HG03095 (cell line): Measurements from ENCODE around the gene EAF1.
"Not testable (repeated sequence)": the region's sequence is repeated elsewhere in the genome, so short reads cannot be mapped to it uniquely, and the experiment has no call there.

Source experiments
- ATAC-seq: cut with Tn5 transposase; IDR thresholded peaks from one replicate; pipeline ENCODE4 v1.9.1; 2021; ENCODE audit warnings: moderate library complexity; ENCODE audit not compliant: unreplicated experiment

The EAF1 gene

DNA sequence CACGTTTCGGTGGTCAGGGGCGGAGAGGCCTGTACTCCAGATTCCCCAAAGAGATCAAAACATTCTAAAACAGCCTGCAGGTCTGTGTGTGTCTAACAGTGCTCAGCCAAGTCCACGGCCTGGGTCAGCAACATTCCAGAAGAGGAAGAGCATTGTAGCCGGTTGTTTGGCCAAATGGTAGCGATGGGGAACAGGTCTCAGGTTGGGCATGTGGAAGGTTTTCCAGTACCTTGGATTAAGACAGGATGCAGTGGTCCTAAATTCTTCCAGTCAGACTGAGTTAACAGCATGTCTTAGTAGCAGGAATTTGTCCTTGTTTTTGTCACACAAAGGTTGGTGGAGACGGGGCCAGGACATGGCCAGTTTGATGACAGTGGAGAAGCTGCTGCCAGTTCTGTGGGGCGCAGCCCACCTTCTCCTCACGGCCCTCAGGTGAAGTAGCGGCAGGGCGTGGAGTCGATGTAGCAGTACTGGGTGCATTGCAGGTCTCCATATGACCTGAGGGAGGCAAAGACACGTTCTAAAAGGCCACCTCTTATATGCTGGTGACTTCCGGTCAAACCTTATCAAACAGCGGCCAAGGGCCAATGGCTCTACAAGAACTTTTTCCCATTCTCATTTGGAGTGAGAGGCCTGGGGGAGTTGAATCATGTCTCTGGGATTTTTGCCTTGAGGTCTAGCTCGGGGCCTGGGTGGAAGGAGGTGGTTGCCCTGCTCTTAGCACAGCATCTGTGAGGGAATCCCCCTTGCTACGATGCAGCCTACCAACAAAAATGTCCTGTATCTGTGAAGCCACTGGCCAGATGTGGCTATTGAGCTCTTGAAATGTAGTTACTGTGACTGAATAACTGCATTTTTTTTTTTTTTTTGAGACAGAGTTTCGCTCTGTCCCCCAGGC is 24.1 kb downstream of the EAF1 start:
- ATAC-seq: no peak

- ATAC-seq: no peak
Measured at GRCh38 chr3:15452156-15452555, 24.8 kb downstream of the EAF1 start.

GRCh38 chr3:15452961-15453360 is 25.6 kb downstream of the EAF1 start:
- ATAC-seq: no peak

DNA sequence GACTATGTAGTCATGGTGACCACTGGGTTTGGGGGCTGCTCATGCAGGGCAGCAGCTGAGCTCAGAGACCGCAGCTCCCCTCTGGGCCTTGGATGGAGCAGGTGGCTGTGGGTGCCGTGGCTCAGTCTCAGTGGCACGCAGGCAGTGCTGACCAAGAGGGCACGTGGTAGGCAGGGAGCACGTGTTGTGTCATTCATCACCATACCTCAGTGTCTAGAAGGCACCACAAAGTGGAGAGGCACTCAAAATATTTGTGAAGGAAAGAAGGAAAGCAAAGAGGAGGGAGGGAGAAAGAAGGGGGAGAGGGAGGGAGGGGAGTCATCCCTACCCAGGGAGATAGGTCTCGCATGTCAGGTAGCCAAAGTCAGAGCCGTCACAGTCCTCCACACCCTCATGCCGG is 26.1 kb downstream of the EAF1 start:
- ATAC-seq: no peak

- ATAC-seq: no peak
Measured at GRCh38 chr3:15453991-15454625, 26.7 kb downstream of the EAF1 start.

DNA sequence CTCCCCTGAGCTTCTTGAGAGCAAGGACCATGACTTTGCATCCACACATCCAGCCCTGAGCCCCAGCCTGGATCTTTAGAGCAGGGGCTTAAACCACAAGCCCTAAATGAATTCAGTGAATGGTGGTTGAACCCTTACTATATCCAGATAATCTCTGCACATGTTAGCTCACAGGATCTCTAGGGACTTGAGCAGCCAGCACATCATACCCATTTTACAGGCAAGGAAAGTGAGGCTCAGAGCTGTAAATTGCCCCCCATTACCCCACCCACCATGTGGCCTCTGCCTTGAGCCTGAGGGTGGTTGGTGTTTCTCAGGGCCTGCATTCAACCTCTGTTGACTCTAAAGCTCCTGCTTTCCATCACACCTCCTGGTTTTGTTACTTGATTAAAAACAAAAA is 27.6 kb downstream of the EAF1 start:
- no peak for ATAC-seq

- ATAC-seq: no peak
Measured at GRCh38 chr3:15455756-15456155, 28.4 kb downstream of the EAF1 start.

GRCh38 chr3:15456321-15456720 is 28.9 kb downstream of the EAF1 start:
- ATAC-seq: no peak

GRCh38 chr3:15456915-15457314 is 29.5 kb downstream of the EAF1 start:
- not testable (repeated sequence) for ATAC-seq

- ATAC-seq: no peak
Measured at GRCh38 chr3:15458212-15458780, 30.9 kb downstream of the EAF1 start.

DNA sequence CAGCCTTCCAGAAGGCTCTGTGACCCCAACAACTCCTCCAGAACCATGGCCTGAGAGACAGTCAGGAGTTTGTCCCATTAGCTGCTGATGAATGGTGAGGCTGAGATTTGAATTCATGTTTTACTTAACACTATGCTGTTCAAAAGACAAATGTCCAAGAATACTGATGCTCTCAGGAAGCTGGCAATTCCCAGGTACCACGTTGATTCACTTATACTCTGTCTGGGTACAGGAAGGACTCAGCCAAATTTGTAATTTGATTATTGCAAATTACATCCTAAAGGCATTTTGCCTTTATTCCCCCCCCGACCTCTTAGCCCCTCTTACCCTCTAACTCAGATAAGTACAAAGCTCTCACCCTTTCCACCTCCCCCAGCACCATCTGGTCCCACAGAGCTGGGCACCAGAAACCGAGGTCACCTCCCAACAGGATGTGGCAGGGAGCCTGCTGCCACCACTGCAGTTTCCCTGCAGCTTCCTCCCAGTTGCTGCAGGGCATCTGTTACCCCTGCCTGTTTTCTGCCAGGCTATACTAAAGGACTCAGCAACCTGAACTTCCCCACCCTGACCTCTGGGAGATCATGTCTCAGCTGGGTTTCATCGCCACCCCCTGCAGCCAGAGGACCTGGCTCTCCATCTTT is 33.6 kb downstream of the EAF1 start:
- ATAC-seq: no peak

GRCh38 chr3:15462451-15462850 is 35.1 kb downstream of the EAF1 start:
- ATAC-seq: no peak

DNA sequence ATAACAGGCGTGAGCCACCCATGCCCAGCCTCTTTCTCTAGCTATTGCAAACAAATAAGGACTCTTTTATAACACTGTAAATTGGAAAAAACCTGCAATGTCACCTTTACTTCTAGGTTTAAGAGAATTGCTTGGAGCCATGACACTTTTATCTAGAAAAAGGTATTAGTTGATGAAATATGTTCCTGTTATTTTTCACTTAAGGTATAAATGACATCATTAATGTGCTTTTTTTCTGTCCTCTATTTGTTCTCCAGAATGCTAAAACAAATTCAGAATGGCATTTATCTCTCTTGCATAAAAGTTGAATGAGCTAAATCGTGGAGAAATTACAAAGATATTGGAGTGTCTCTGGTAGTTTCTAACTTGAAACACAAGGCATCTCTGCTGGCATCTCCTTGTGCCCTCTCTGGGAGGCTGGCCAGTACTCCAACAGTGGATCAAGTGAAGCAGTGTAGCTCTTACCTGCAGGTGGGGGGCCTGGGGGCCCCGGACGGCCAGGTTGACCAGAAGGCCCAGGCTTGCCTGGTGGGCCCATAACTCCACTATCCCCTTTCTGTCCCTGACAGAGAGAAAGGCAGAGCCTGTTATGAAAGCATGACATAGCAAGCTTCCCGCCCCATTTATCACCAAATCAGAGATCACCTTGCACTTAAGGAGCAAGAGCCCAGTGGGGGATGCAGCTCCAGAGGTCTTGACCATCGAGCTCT is 38.6 kb downstream of the EAF1 start:
- ATAC-seq: no peak

- no peak for ATAC-seq
Measured at GRCh38 chr3:15467227-15468181, 40.1 kb downstream of the EAF1 start.

DNA sequence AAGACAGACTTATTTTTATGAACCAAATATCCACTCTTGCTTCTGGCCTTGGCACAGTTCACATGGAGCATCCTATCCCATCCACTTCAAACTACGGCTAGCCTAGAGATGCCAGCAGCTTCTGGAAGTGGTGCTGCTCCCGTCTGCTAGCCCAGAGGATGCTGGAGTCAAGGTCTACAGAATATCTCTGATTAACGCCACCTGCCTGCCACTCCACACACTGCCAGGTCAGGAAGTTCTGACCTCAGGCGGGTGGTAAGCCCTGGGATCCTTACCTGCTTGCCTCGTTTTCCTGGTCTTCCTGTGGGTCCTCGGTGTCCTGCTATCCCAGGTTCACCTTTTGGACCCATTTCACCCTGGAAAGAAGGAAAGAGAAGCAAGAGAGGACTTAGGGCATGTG is 42.9 kb downstream of the EAF1 start:
- ATAC-seq: no peak

- no peak for ATAC-seq
Measured at GRCh38 chr3:15470849-15471248, 43.5 kb downstream of the EAF1 start.

DNA sequence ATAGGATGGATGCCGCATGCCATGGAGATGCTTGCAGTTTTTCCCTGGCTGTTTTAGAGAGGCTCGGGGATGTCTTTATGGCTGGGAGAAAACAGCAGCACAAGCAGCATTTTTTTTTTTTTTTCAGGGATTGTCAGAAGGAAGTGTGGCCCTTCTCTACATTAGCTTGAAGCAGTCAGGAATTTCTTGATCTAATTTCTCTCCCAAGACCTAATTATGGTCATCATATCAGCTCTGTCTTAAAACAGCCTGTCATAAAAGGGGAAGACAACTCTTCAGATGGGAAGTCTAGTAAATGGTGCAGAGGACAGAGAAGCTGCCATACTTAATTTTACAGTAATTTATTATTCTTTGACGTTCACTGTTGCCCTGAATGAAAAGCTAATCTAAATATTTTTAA is 44.5 kb downstream of the EAF1 start:
- no peak for ATAC-seq

GRCh38 chr3:15475161-15475560 is 47.8 kb downstream of the EAF1 start:
- no peak for ATAC-seq

- no peak for ATAC-seq
Measured at GRCh38 chr3:15476378-15476777, 49.0 kb downstream of the EAF1 start.
